ENCODE results near the gene ST6GALNAC1. TPM values are rescaled to one million over a fixed set of nuclear protein-coding genes. Genes with fewer than 3 reads are reported as not detected.
A peak's percentile ranks its signal among the peaks of the same experiment; 100 is the strongest.

Gene ST6GALNAC1
- total and polyA plus RNA-seq, 2 donors from 2014 or later, result 0.31 TPM; not detected in 1

DNA sequence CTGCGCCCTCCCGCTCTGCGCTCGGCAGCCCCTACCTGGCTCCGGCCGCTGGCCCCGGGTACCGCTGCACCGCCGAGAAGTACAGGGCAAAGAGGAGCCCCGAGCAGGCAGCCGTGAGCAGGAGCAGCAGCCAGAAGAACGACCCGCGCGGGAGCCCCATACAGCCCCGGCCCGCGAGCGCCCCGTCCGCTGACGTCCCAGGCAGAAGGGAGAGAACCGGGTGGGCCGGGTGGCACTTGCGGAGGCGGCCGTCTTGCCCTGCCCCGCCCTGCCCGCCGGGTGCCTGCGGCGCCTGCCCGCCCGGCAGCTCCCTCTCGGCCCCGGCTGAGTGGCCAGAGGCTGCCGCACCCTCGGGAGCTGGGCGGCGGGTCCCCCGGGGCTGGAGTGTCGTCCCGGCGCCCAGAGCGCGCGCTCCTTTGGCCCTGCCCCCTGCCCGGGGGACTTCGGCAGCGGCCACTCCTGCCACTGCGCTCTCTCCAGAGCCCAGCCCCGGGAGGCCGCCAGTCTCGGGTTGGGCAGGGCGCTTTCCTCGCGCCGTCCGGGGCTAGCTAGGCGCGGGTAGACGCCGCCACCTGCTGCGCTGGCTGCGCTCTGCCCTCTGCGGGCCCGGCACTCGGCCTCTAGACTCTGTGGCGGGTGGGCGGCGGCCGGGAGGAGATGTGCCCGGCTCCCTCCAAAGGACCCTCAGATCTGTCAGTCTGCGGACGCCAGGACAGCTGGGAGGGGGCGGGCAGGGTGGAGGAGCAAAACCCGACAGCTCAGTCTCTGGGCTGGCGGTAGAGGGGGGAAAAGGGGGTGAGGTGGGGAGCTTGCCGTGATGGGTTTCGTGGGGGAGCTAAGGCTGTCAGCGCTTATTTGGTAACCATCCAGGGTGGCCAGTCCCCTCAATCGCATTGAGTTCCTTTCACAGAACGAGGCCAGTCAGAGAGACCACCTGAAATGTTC, 57.6 kb downstream of the ST6GALNAC1 start, which contains the start of gene ST6GALNAC2:
ST6GALNAC2 (minus strand) TSS at position 212 of the 945 bp plus-strand sequence; CDS start at position 160, 52 bp downstream.
- Histone ChIP-seq H3K9ac (ENCODE audit: low read length in 3 of 3) (peak within 1 kb of the TSS in 2 of 3 donors; percentile 61 to 64), H3K27ac (ENCODE audit: low read depth in 2 of 2, low read length in 2 of 2) (peak within 1 kb of the TSS; percentile 24 to 57)
- no peak for FAIRE-seq

GRCh38 chr17:76585033-76585648, 58.4 kb downstream of the ST6GALNAC1 start:
- FAIRE-seq (no peak), DNase-seq (peak in 3 of 5 donors; percentile 51 to 80 (median 62))
- TF ChIP-seq CTCF (IDR thresholded peaks at IDR 0.05; ENCODE audit: borderline replicate concordance, extremely low read depth, insufficient read depth), result no peak
- peak overlapping the region in 1 of 2 donors; percentile 57 for H3K27ac ChIP-seq (ENCODE audit: low read depth in 2 of 2, low read length in 2 of 2)
- peaks cover 14% of the 10 kb centered on the region for H3K27me3 ChIP-seq (ENCODE audit: control insufficient read depth, insufficient read depth, low read length)
- peak overlapping the region in 2 of 3 donors; percentile 61 to 64 for H3K9ac ChIP-seq (ENCODE audit: low read length in 3 of 3)
- no peaks in the 10 kb centered on the region for H3K36me3 ChIP-seq (ENCODE audit: control insufficient read depth in 2 of 3, insufficient read depth in 3 of 3, low read length in 3 of 3)
- intact Hi-C loops (cut with DNase I), result no loop called here
- H3K4me3 ChIP-seq (ENCODE audit: low read length in 3 of 3), result peak overlapping the region in 2 of 3 donors; percentile 68 to 71
- peaks cover 0 to 6% (median 4%) of the 10 kb centered on the region in 3 donors for H3K4me1 ChIP-seq (ENCODE audit: control insufficient read depth in 2 of 3, insufficient read depth in 2 of 3, low read depth in 1 of 3, low read length in 3 of 3)
- no peaks in the 10 kb centered on the region for H3K9me3 ChIP-seq (ENCODE audit: control insufficient read depth in 2 of 3, insufficient read depth in 1 of 3, low read length in 3 of 3)

More for the DNA sequence above, 57.6 kb downstream of the ST6GALNAC1 start, which contains the start of gene ST6GALNAC2:
- no peaks in the 10 kb centered on the region for H3K36me3 ChIP-seq (ENCODE audit: control insufficient read depth in 2 of 3, insufficient read depth in 3 of 3, low read length in 3 of 3)
- no peaks in the 10 kb centered on the region for H3K9me3 ChIP-seq (ENCODE audit: control insufficient read depth in 2 of 3, insufficient read depth in 1 of 3, low read length in 3 of 3)
- H3K4me3 ChIP-seq (ENCODE audit: low read length in 3 of 3), result peak within 1 kb of the TSS in 2 of 3 donors; percentile 68 to 71
- peaks cover 0 to 6% (median 4%) of the 10 kb centered on the region in 3 donors for H3K4me1 ChIP-seq (ENCODE audit: control insufficient read depth in 2 of 3, insufficient read depth in 2 of 3, low read depth in 1 of 3, low read length in 3 of 3)
- DNase-seq, result peak; percentile 69 to 91 (median 79)
- H3K27me3 ChIP-seq (ENCODE audit: control insufficient read depth, insufficient read depth, low read length), result peaks cover 14% of the 10 kb centered on the region
- intact Hi-C loops (cut with DNase I), result no loop called here
- peak; percentile 70 for TF ChIP-seq CTCF (IDR thresholded peaks at IDR 0.05; ENCODE audit: borderline replicate concordance, extremely low read depth, insufficient read depth)

DNA sequence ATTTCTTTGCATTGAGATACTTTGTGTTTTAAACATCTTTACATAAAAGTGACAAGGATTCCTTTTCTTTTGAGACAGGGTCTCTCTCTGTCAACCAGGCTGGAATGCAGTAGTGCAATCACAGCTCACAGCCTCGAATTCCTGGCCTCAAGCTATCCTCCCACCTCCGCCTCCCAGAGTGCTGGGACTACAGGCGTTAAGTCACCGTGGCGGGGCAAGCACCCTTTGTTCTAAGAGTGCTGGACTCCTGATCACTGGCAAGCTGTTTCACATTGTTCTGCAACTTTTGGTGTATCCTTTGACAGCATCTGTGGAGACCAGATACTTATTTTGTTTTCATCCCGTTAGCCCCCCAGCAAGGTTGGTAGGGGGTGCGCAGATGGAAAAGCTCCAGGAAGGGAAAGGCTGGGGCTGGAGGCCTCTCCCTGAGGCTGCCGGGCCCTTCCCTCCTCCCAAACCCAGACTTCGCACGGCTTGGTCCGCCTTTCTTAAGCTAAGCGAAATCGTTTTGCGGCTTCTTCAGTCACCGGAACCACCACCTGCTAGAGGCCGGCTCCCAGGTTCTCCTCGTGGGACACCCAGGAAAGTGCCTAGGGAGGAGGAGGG, 59.0 kb downstream of the ST6GALNAC1 start:
- no peaks in the 10 kb centered on the region for H3K36me3 ChIP-seq (ENCODE audit: control insufficient read depth in 2 of 3, insufficient read depth in 3 of 3, low read length in 3 of 3)
- TF ChIP-seq CTCF (IDR thresholded peaks at IDR 0.05; ENCODE audit: borderline replicate concordance, extremely low read depth, insufficient read depth), result no peak
- H3K9me3 ChIP-seq (ENCODE audit: control insufficient read depth in 2 of 3, insufficient read depth in 1 of 3, low read length in 3 of 3), result no peaks in the 10 kb centered on the region
- H3K4me1 ChIP-seq (ENCODE audit: control insufficient read depth in 2 of 3, insufficient read depth in 2 of 3, low read depth in 1 of 3, low read length in 3 of 3), result peaks cover 0 to 6% (median 4%) of the 10 kb centered on the region in 3 donors
- H3K27ac ChIP-seq (ENCODE audit: low read depth in 2 of 2, low read length in 2 of 2), result peak overlapping the region in 1 of 2 donors; percentile 24
- peak overlapping the region in 1 of 3 donors; percentile 61 for H3K9ac ChIP-seq (ENCODE audit: low read length in 3 of 3)
- H3K27me3 ChIP-seq (ENCODE audit: control insufficient read depth, insufficient read depth, low read length), result peaks cover 11% of the 10 kb centered on the region
- DNase-seq, result peak in 2 of 5 donors; percentile 42 to 55
- intact Hi-C loops (cut with DNase I), result no loop called here
- peak overlapping the region in 2 of 3 donors; percentile 37 to 68 for H3K4me3 ChIP-seq (ENCODE audit: low read length in 3 of 3)
- FAIRE-seq, result no peak
